Measurements from ENCODE around the gene ACBD6. TPM values are rescaled to one million over a fixed set of nuclear protein-coding genes. Genes with fewer than 3 reads are reported as not detected.

The ACBD6 gene
- total RNA-seq, 1 donor from 2014 or later, result 73.2 TPM

DNA sequence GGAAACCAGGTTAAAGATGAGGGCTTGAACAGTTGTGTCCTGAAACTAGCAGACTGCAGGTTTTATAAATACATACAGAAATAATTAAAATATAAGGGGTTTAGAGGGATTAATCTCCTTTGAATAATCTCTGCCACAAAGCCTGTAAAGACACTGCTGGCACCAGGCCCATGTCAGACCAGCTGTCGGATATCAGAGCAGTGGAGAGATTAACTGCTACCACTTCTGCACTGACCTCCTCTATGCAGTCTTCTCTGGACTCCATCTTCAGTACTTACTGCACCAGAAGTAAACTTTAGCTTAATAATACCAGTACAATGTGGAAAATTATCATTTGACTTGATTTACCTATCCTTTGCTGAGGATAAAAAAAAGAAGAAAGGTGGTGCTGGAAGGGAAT lies 143.7 kb downstream of the ACBD6 start:
- no peak for DNase-seq (ENCODE audit: low read depth)
- Histone ChIP-seq H3K36me3 (ENCODE audit: control insufficient read depth, insufficient read depth, low read length) (no peaks in the 10 kb centered on the region), H3K27me3 (ENCODE audit: control insufficient read depth, insufficient read depth, low read length) (no peaks in the 10 kb centered on the region), H3K4me3 (ENCODE audit: low read depth, low read length) (no peak overlapping the region)
- TF ChIP-seq, protein P1, sequence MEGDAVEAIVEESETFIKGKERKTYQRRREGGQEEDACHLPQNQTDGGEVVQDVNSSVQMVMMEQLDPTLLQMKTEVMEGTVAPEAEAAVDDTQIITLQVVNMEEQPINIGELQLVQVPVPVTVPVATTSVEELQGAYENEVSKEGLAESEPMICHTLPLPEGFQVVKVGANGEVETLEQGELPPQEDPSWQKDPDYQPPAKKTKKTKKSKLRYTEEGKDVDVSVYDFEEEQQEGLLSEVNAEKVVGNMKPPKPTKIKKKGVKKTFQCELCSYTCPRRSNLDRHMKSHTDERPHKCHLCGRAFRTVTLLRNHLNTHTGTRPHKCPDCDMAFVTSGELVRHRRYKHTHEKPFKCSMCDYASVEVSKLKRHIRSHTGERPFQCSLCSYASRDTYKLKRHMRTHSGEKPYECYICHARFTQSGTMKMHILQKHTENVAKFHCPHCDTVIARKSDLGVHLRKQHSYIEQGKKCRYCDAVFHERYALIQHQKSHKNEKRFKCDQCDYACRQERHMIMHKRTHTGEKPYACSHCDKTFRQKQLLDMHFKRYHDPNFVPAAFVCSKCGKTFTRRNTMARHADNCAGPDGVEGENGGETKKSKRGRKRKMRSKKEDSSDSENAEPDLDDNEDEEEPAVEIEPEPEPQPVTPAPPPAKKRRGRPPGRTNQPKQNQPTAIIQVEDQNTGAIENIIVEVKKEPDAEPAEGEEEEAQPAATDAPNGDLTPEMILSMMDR (IDR thresholded peaks at IDR 0.05; ENCODE audit: insufficient read depth, low read length, poor library complexity, severe bottlenecking), result no peak

DNA sequence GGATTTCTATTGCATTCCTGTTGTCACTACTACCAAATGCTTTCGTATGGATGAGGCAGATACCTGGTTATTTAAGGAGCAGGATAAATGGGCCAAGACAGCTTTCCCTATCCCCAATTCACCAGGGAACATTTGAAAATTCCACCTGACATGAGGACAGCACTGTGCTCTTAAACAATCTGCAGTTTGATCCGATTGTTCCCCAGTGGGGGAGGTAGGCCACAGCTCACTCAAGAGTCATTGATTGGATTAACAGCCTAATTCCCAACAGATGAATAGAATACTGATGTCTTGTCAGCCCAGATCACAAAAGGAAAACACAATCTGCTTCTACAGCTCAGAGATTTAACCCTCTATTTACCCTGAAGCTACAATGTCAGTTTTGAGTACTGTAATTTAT lies 148.4 kb downstream of the ACBD6 start:
- Histone ChIP-seq H3K36me3 (ENCODE audit: control insufficient read depth, insufficient read depth, low read length) (no peaks in the 10 kb centered on the region), H3K4me3 (ENCODE audit: low read depth, low read length) (no peak overlapping the region), H3K27me3 (ENCODE audit: control insufficient read depth, insufficient read depth, low read length) (no peaks in the 10 kb centered on the region)
- TF ChIP-seq, protein P1 (IDR thresholded peaks at IDR 0.05; ENCODE audit: insufficient read depth, low read length, poor library complexity, severe bottlenecking), result no peak
- DNase-seq (ENCODE audit: low read depth), result no peak

DNA sequence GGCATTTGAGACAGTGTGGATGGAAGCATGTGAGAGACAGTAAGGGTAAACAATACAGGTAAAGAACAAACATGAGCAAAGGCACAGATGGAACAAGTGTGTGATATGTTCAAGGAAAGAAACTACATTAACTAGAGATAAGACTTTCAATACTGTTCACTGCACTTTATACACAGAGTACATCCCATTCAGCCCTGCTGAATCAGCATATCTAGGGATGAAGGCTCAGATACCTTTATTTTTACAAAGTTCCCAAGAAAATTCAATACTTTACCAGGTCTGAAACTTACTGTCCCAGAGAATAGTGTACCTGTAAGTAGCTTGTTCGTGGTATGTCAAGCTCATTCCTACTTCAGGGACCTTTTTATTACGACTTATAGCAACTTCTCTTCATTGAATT lies 149.8 kb downstream of the ACBD6 start:
- Histone ChIP-seq H3K27me3 (ENCODE audit: control insufficient read depth, insufficient read depth, low read length) (no peaks in the 10 kb centered on the region), H3K36me3 (ENCODE audit: control insufficient read depth, insufficient read depth, low read length) (no peaks in the 10 kb centered on the region), H3K4me3 (ENCODE audit: low read depth, low read length) (no peak overlapping the region)
- no peak for DNase-seq (ENCODE audit: low read depth)
- TF ChIP-seq, protein P1 (IDR thresholded peaks at IDR 0.05; ENCODE audit: insufficient read depth, low read length, poor library complexity, severe bottlenecking), result no peak

DNA sequence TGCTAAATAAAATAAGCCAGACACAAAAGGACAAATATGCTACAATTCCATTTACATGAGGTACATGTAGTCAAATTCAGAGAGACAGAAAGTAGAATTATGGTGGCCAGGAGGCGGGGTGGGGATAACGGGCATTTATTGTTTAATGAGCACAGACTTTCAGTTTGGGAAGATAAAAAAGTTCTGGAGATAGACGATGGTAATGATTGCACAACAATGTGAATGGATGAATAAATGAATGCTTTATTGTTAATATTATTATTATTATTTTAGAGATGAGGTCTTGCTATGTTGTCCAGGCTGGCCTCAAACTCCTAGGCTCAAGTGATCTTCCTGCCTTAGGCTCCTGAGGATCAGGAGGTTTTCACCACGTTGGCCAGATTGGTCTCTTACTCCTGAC lies 150.4 kb downstream of the ACBD6 start:
- DNase-seq (ENCODE audit: low read depth), result no peak
- TF ChIP-seq, protein P1 (IDR thresholded peaks at IDR 0.05; ENCODE audit: insufficient read depth, low read length, poor library complexity, severe bottlenecking), result no peak
- H3K4me3 ChIP-seq (ENCODE audit: low read depth, low read length), result no peak overlapping the region

DNA sequence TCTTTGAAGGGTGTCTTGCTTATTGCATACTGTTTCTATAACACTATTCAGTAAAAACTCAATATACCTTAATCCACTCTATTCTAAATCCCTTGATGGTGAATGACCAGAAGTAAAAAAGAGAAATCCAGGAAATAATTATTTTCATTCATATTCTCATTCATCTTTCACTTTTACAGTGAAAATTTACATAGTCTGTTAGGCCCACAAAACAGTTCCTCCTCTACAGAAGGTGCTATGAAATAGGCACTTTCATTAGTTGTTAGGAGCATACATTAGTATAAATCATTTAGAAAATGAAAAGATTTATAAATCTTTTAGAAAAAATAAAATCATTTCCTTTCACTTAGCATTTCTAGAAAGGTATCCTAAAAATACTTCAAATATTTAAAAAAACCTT lies 157.2 kb downstream of the ACBD6 start:
- Histone ChIP-seq H3K36me3 (ENCODE audit: control insufficient read depth, insufficient read depth, low read length) (no peaks in the 10 kb centered on the region), H3K27me3 (ENCODE audit: control insufficient read depth, insufficient read depth, low read length) (no peaks in the 10 kb centered on the region), H3K4me3 (ENCODE audit: low read depth, low read length) (no peak overlapping the region)
- no peak for DNase-seq (ENCODE audit: low read depth)
- TF ChIP-seq, protein P1 (IDR thresholded peaks at IDR 0.05; ENCODE audit: insufficient read depth, low read length, poor library complexity, severe bottlenecking), result no peak

More for the DNA sequence above, 150.4 kb downstream of the ACBD6 start:
- H3K36me3 ChIP-seq (ENCODE audit: control insufficient read depth, insufficient read depth, low read length), result no peaks in the 10 kb centered on the region
- no peaks in the 10 kb centered on the region for H3K27me3 ChIP-seq (ENCODE audit: control insufficient read depth, insufficient read depth, low read length)

DNA sequence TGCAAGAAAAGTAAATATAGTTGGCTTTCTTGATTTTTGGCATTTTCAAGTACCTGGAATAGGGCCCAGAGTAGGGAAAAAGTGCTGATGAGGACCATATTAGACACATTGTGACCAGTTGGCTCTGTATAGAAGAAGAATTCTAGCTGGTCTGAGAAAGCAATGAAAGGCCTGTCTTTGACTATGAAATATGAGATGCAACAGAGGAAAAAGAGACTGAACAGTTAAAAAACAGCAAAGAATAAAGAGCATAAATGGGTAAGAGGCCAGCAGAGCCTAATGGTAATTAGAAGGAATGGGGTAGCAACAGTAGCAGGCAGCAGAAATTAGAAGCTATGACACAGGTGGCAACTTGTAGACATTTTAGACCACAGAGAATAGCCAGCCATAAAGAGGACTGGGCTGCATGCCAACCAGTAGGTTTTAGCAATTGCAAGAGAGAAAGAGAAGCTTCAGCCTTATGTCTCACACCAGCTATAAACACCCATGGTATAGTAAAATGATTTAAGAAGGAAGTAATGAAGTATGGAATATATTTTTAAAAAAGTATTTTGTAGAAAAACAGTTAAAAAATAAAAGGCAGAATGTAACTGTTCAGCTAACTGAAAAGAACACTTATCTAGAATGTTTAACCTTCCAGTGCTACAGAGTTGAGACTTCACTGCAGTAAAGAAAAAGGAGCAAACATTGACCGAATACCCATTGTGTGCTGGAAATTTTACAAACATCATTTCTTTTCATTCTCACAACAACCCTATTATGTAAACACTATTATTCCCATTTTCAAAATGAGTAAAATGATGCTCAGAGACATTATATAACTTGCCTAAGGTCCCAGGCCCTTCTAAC lies 158.2 kb downstream of the ACBD6 start:
- H3K4me3 ChIP-seq (ENCODE audit: low read depth, low read length), result no peak overlapping the region
- no peaks in the 10 kb centered on the region for H3K36me3 ChIP-seq (ENCODE audit: control insufficient read depth, insufficient read depth, low read length)
- no peak for DNase-seq (ENCODE audit: low read depth)
- no peaks in the 10 kb centered on the region for H3K27me3 ChIP-seq (ENCODE audit: control insufficient read depth, insufficient read depth, low read length)
- TF ChIP-seq, protein P1 (IDR thresholded peaks at IDR 0.05; ENCODE audit: insufficient read depth, low read length, poor library complexity, severe bottlenecking), result no peak
